NCI-H2227 (cell line): Measurements from ENCODE around the gene OR2L8.

Source experiments
- DNase-seq: peaks from one replicate; lab custom pipeline; 2025; ENCODE audit not compliant: unreplicated experiment; lab: John Stamatoyannopoulos, UW

The OR2L8 gene

GRCh38 chr1:247966532-247967204 is 18.0 kb downstream of the OR2L8 start:
- DNase-seq = no peak

- DNase-seq = no peak
Observed at GRCh38 chr1:247992986-247993385, 44.3 kb downstream of the OR2L8 start.

- DNase-seq = no peak
Observed at GRCh38 chr1:247998811-247999210, 50.2 kb downstream of the OR2L8 start.
